GM18861 (cell line): ENCODE data around the gene MEGF11.

Source experiments
- ATAC-seq: cut with Tn5 transposase; IDR thresholded peaks from one replicate; pipeline ENCODE4 v1.9.1; 2021; ENCODE audit not compliant: unreplicated experiment

MEGF11 gene

GRCh38 chr15:66219339-66219738 lies 34.2 kb downstream of the MEGF11 start:
- no peak for ATAC-seq

GRCh38 chr15:66216806-66217205 lies 36.7 kb downstream of the MEGF11 start:
- no peak for ATAC-seq

GRCh38 chr15:66215811-66216210 lies 37.7 kb downstream of the MEGF11 start:
- no peak for ATAC-seq

GRCh38 chr15:66214246-66214645 lies 39.3 kb downstream of the MEGF11 start:
- no peak for ATAC-seq

- ATAC-seq, result no peak
Observed at GRCh38 chr15:66212563-66212921, 41.0 kb downstream of the MEGF11 start.

- no peak for ATAC-seq
Observed at GRCh38 chr15:66211670-66212562, 41.6 kb downstream of the MEGF11 start.

- no peak for ATAC-seq
Observed at GRCh38 chr15:66210684-66211083, 42.9 kb downstream of the MEGF11 start.

GRCh38 chr15:66198757-66199156 lies 54.8 kb downstream of the MEGF11 start:
- ATAC-seq, result no peak

GRCh38 chr15:66196602-66197001 lies 56.9 kb downstream of the MEGF11 start:
- ATAC-seq, result no peak

GRCh38 chr15:66195621-66196230 lies 57.8 kb downstream of the MEGF11 start:
- no peak for ATAC-seq

- ATAC-seq, result no peak
Observed at GRCh38 chr15:66193066-66193465, 60.5 kb downstream of the MEGF11 start.

GRCh38 chr15:66190746-66191145 lies 62.8 kb downstream of the MEGF11 start:
- no peak for ATAC-seq

GRCh38 chr15:66189291-66189690 lies 64.3 kb downstream of the MEGF11 start:
- ATAC-seq, result no peak

GRCh38 chr15:66188464-66188863 lies 65.1 kb downstream of the MEGF11 start:
- ATAC-seq, result no peak

GRCh38 chr15:66187271-66187670 lies 66.3 kb downstream of the MEGF11 start:
- ATAC-seq, result no peak

- no peak for ATAC-seq
Observed at GRCh38 chr15:66186049-66186825, 67.3 kb downstream of the MEGF11 start.

- ATAC-seq, result no peak
Observed at GRCh38 chr15:66184936-66185790, 68.4 kb downstream of the MEGF11 start.

GRCh38 chr15:66184492-66184891 lies 69.1 kb downstream of the MEGF11 start:
- ATAC-seq, result no peak

- no peak for ATAC-seq
Observed at GRCh38 chr15:66180531-66181097, 72.9 kb downstream of the MEGF11 start.

GRCh38 chr15:66178531-66178910 lies 75.0 kb downstream of the MEGF11 start:
- ATAC-seq, result no peak
